HG03159 (cell line): Measurements from ENCODE around the gene ADAM12.
"Not testable (repeated sequence)": the region's sequence is repeated elsewhere in the genome, so short reads cannot be mapped to it uniquely, and the experiment has no call there.

Source experiments
- ATAC-seq: cut with Tn5 transposase; IDR thresholded peaks from one replicate; pipeline ENCODE4 v1.9.1; 2021; ENCODE audit warnings: mild to moderate bottlenecking, moderate library complexity; ENCODE audit not compliant: unreplicated experiment

Gene ADAM12

GRCh38 chr10:125997586-125997985 lies 390.7 kb downstream of the ADAM12 start:
- no peak for ATAC-seq

- no peak for ATAC-seq
These were observed 392.5 kb downstream of the ADAM12 start for GRCh38 chr10:125995726-125996304.

DNA sequence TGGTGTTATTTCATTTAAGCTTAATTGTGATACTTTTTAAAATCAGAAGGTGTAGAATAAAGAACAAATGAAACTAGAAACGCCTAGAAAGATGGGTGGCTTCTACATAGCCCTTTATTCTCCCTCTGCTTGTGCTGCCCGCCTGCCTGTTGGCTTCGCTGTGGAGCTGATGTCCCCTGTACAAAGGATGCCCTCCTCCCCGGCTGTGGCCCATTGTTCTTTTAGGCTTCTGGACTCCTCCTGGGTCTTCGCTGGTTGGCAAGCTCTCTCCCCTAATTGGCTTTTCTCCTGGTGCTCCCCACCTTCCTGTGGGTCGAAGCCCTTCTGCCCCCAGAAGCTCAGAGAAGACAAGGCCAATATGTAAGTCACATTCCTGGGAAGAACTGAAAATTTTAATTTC lies 393.7 kb downstream of the ADAM12 start:
- no peak for ATAC-seq

DNA sequence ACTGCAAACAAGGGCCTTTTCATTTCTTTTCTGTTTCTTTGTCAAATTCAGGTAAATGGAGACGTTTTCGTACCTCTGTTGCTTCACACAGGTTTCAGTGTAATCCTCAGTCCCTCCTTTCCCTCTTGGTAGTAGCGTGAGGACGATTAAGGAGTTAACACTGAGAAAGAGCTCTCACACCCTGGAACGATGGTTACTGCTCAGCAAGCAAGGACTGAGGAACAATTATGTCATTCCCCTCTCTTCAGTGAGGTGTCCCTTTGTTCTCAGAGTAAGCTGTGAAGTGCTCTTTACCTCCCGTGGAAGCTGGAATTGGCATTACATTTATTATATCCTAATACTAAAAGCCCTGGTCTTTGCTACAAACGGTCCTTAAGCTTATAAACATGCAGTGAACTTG lies 396.0 kb downstream of the ADAM12 start:
- no peak for ATAC-seq

- no peak for ATAC-seq
These were observed 396.9 kb downstream of the ADAM12 start for GRCh38 chr10:125991392-125991791.

GRCh38 chr10:125990974-125991373 lies 397.3 kb downstream of the ADAM12 start:
- ATAC-seq: no peak

GRCh38 chr10:125989791-125990190 lies 398.5 kb downstream of the ADAM12 start:
- no peak for ATAC-seq

DNA sequence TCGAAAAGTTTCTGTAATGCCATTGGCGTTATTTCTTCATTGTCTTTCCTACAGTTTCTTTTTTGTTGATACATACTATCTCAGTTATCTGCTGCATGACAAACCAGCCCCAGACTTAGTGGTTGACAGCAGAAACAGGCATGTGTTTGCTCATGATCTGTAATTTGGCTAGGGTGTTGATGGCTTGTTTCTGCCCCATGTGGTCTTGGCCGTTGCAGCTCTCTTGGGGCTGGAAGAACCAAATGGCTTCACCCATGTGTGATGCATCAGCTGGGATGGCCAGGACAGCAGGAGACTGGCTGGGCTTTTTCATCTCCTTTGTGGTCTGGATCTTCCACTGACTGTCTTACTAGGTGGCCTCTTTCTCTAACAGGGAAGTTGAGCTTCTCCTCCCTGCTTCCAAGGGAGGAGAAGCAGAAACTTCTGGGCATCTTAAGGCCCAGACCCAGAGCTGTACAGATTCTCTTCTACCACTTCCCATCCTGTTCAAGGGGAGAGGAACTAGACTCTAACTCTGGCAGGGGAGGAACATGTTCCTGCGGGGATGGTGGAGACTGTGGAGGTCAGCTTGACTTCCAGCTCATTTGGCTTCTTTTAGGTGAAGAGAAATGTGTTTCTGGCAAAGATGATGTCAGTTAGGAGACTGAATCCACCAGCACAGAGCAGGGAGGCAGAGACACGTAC lies 402.6 kb downstream of the ADAM12 start:
- ATAC-seq: no peak

GRCh38 chr10:125984865-125985495 lies 403.3 kb downstream of the ADAM12 start:
- no peak for ATAC-seq

DNA sequence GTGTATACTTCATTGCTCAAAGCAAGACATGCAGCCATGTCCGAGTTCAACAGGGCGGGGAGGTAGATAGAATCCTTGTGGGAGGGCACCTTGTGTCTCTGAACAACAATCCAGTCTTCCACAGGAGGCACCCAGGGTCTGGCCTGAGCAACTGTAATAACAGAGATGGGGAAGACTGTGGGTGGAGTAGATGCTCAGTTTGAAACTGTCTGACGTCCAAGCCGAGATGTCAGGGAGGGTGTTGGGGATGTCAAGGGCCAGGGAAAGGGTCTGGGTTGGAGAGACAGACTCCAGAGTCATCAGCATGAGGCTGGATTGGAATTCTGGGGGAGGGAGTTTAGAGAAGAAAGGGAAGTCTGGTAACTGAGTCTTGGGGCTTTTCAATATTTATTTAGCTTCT lies 403.9 kb downstream of the ADAM12 start:
- ATAC-seq: no peak

GRCh38 chr10:125983656-125984055 lies 404.6 kb downstream of the ADAM12 start:
- no peak for ATAC-seq

DNA sequence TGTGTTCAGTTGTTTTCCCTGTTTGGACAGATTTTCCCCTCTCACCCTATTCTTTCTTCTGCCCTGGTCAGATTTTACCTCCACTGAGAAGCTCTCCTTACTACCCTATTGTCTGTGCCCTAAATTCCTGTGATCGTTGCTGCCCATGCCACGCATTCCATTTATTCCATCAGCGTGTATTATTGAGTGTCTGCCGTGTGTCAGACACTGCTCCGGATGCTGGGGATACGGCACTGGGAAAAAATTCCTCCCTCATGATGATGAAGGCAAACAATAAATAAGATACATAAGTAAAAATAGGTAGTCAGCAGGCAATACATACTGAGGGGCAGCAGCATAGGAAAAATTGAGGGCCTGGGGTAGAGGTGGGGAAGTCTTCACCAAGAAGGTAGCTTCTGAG lies 405.1 kb downstream of the ADAM12 start:
- ATAC-seq: no peak

DNA sequence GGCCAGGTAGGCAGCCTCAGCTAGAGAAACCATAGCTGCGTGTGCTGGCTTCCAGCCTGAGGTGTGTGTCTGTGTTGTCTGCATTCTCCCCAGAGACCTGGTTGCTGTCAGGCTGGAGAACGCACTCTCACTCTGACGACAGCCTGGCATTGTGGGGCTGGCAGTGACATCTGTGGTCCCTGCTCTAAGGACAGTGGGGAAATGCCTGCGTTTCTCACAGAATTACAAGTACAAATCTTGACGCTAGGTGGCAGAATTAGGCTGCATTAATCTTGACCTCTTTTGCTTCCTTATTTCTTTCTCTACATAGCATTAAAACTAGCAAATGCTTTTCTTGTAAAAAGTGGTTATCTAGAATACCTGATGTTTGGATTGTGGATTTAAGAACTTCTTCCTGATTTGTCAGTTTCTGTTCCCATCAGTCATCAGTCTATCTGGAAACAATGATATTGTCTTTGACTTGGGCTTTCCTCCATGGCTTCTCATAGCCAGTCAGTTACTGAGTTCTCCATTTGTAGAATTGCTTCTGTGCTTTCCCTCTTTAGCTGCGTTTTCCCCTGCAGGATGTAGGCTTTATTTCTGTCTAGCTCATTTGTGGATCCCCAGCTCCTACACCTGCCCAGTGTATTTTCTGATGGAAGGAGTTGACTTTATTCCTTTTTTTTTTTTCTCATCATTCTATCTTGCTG lies 405.9 kb downstream of the ADAM12 start:
- ATAC-seq: peak; percentile 90

DNA sequence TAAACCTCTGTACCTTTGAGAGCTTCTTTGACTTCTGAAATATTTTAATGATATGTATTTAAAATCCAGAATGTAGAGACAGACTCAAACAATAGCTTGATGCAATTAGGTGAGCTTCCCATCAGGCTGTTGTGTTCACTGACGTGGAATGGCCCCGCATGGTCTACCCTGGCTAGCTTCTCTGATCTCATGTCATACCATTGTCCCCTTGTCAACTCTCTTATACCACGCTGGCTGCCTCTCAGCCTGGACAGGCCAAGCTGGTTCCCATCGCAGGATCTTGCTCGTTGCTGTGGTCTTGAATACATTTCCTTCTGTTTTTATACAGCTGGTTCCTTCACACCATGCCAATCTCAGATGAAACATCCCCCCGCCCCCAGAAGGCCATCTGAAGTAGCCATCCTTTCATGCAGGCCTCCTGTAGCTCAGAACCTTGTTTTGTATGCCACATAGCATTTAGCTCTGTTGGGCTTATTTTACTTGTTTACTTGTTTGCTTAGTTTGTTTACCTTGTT lies 407.7 kb downstream of the ADAM12 start:
- ATAC-seq: no peak

GRCh38 chr10:125979976-125980375 lies 408.3 kb downstream of the ADAM12 start:
- no peak for ATAC-seq

GRCh38 chr10:125976960-125977605 lies 411.2 kb downstream of the ADAM12 start:
- no peak for ATAC-seq

- ATAC-seq: not testable (repeated sequence)
These were observed 418.1 kb downstream of the ADAM12 start for GRCh38 chr10:125970077-125970630.

GRCh38 chr10:125967533-125967932 lies 420.7 kb downstream of the ADAM12 start:
- ATAC-seq: no peak

DNA sequence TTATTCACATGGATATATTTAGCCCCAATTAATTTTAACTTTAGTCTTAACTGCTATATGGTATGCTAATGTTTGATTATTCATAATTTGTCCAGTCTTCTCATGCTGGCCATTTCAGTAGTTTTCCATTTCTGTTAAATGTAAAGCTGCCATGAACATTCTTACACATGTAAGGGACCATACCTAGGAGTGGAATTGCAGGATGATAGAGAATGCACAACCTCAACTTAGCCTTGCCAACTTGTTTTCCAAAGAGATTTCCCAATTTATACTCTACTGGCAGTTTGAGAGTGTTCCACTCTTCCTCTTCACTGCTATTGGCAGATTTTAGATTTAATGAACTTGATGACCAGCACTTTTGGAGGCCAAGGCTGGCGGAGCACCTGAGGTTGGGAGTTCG lies 423.7 kb downstream of the ADAM12 start:
- ATAC-seq: no peak
